GM21528 (cell line): ENCODE data around the gene HRK.
A peak's percentile ranks its signal among the peaks of the same experiment; 100 is the strongest.

Experiments used
- ATAC-seq: cut with Tn5 transposase; IDR thresholded peaks from one replicate; pipeline ENCODE4 v1.9.1; 2021; ENCODE audit warnings: mild to moderate bottlenecking, moderate library complexity; ENCODE audit not compliant: unreplicated experiment, low FRiP score

The HRK gene

DNA sequence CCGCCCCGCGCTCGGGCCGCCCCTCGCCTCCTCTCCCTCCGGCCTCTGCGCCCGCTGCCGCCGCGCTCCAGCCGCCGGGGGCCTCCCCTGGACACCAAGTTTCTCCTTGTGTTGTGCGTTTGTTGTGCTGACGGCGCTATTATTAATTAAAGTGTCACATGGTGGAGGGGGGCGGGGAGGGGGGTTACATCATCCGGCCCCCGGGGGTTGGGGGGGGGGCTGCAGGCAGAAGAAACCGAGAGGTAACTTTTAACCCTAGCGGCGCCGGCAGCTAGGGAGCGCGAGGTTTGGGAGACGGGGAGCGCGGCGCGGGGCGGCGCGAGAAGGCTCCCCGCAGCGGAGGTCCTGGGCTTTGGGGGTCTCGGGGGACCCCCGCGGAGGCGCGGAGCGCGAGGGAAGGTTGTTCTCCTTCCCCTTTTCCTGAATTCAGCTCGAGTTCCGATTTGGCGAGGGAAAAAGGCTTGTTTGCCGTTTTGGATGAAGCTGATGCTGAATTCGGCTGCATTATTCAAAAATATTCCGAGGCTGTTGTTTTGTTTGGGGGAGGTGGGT, at the start of gene HRK:
TSS of gene HRK (minus strand) at position 117 of the 552 bp plus-strand sequence. CDS start 134 bp downstream, outside the sequence.
- ATAC-seq: no peak

DNA sequence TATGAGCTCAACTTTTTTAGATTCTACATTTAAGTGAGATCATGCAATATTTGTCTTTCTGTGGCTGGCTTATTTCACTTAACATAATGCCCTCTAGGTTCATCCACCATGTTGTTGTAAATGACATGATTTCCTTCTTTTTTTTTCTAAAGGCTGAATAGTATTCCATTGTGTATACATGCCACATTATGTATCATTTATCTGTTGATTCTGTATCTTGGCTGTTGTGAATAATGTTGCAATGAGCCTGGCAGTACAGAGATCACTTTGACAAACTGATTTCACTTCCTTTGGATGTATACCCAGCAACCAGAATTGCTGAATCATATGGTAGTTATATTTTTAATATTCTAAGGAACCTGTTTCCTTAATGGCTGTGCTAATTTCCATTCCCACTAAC, 48.6 kb upstream of the HRK start:
- no peak for ATAC-seq

DNA sequence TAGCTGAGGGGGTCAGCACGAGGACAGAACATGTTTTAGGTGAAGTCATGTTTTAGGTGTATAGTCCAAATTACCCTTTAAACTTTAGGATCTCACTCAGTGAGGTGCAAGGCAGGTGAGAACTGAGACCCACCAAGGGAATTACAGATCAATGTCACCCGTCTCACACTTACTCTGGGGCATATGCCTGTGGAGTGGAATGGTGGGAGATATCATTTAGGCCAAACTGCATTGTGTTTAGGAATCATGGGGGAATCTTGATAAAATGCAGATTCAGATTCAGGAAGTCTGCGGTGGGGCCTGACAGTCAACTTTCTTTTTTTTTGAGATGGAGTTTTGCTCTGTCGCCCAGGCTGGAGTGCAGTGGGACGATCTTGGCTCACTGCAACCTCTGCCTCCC, 47.3 kb upstream of the HRK start:
- no peak for ATAC-seq

DNA sequence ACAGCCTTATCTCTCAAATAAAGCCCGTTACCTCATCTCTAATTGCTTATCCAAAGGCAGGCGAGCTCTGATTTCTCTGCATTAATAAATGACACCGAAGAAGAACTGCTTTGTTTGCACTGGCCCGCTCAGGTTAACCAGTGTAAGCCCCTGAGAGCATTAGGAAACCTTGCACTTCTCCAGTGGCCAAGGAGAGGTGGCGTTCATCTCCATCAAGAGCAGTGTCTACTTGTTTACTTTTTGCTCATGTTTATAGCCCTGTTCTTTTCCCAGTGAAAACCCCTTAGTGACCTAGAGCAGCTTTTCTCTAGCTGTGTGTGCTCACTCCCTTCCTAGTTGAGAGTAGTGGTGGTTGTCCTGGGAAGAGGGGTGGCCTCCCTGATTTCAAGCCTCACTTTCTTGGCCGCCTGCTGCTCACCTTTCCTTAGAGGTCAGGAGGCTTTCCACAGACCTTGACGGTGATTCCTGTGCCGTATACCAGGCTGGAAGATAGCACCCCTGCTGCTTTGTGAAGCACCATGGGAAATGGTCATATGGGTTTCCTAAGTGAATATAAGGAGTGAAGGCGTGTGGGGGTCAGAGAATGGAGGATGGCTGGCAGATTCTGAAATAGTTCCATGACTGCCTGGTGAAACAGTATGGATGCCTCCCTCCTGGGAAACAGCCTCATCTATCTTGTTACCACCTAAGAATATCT, 46.2 kb upstream of the HRK start:
- no peak for ATAC-seq

DNA sequence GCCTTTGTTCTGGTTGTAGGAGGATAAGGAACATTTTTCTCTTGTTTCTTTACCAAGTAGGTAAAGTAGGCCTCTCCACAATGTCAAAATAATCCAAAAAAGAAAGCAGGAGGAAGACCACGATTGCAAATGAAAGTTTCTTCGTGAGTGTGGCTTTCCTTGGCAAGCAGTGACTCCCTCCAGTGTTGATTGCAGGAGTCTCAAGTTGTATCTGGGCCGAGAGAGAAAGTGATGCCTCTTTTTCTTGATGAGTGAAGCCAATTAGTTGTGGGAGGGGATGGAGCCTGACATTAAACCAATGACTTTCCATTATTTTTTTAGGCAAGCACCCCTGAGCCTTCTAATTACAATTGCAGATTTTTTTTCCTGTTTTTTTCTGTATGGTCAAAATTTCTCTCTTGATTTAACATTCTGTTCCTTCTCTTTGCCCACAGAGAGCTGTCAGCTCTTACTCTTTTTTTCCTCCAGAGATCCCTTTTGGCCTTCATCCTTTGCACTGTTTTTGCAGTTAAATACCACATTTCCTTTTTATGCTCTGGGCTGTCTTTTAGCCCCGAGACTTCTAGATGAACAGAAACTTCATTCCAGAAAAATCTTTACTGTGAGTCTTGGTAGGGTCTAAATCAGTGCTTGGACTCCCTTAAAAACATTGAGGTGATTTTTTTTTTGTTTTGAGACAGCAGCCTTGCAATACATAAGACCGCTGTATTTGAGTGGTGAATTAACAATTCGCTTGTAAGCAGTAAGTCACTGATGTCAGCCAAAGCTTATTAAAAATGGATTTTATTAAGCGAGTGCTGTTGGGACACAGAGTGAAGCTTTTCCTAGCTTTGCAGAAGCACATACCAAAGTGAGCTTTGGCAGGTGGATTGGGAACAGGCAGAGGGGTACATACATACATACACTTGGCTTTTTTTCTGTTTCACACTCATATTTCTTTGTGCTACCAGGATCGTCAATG, 45.3 kb upstream of the HRK start:
- no peak for ATAC-seq

- peak; percentile 82 for ATAC-seq
Measured at GRCh38 chr12:116924558-116925453, 43.6 kb upstream of the HRK start.

DNA sequence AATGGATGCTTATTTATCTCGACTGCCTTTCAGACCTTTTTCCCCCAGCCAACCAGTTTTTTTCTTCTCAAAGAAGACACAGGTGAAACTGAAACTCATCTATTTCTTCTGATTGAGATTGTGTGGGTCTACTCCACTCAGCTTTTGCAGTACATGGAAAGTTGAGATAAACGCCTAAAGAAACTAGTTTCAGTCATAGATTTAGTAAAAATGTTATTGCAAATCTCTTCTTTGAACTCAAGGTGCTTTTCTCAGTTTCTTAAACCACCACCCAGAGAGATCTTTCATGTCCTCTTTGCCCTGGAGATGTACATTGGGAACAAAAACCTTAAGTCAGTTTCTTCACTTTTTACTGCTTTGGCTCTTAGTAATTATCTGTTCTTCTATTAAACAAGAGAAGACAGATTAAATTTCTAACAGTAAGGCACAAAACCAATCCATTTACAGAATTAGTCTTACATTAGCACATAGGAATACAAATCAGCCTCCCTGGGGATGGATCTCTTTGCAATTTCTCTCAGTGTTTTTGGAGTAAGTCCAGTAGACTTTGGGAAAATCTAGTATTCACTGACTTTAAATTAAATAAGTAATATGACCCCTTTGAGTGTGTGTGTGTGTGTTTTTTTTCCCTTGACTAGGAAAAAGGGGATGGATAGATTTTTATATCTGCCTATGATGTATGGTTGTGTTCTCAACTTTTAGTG, 41.1 kb upstream of the HRK start:
- peak; percentile 52 for ATAC-seq

- ATAC-seq: no peak
Measured at GRCh38 chr12:116920939-116921338, 39.7 kb upstream of the HRK start.

DNA sequence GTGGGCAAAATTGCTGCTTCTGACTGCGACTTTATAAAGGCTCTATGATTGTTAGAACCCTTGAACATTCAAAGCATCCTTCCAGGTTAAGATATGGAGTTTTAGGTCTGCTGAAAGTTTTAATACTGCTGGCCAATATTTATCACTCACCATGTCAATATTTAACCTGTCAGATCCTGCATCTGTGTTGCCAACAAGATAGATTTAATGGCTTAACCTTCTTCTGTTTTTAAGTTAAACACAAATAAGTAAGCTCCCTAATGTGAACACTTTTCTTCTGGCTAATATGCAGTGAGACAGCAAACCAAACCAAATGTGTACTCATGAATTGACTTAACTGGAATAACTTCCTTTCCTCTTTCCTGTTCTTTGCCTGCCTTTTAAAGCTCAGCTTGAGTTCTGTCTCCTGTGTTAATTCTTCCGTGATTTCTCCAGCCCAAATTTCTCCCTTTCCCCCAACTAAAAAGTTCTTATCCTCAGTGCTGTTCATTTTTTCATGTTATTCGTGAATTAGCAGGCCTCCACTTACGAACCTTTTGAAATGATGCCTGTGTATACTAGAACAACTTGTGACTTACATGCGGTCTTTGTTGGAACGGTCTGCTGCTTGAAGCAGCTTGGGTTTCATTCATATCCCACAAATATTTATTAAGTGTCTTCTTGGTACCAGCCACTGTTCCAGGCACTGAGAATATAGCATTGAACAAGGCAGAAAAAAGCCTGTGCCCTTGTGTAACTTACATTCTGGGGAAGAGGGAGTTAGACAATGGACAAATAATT, 38.7 kb upstream of the HRK start:
- no peak for ATAC-seq

GRCh38 chr12:116919247-116919661, 38.0 kb upstream of the HRK start:
- no peak for ATAC-seq

DNA sequence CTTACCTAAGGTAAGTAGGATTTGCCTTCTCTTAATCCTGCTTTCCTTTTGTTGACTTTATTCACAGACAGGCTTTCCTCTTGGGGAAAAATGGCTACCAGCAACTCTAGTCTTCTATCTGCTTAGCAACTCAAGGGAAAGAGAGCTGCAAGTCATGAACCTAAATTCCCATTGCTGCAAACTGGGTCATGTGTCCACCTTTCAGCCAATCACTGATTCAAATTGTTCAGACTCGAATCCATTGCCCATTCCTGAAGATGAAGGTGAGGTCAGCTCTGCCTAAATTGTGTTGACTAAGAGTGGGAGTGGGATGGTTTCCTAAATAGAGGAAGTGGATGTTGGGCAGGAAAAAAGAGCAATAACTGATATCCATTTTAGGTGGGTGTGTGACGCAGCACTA, 37.2 kb upstream of the HRK start:
- no peak for ATAC-seq

GRCh38 chr12:116916714-116917114, 35.5 kb upstream of the HRK start:
- ATAC-seq: peak; percentile 82

DNA sequence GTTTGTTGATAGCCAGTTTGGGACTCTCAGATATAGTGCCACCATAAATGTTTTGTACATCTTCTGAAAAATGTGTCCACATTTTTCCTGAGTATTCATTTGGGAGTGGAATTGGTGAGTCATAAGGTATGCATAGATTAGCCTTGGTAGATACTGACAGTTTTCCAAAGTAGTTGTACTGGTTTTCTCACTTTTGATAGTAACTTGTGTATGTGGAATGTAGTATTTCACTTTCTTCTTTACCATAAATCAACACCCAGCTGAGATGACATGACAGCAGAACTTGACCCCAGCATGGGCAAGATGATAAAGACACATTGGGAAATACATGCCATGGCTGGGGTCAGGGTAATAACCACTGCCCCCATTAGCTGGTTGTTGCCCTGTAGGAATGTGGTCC, 34.9 kb upstream of the HRK start:
- ATAC-seq: no peak

DNA sequence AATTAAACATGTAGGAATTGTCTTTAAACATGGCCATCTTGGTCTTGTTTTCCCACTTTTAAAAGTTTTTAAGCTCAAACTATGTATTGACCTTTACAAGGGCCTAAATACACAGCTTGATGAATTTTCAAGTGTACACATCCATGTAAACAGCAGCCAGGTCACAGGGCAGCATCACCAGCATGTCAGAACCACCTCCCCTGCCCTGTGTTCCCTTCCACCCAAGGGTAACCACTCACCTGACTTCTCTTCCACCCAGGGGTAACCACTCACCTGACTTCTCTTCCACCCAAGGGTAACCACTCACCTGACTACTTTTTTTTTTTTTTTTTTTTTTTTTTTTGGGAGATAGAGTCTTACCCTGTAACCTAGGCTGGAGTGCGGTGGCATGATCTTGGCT, 34.1 kb upstream of the HRK start:
- ATAC-seq: no peak

- ATAC-seq: peak; percentile 97
Measured at GRCh38 chr12:116910645-116911451, 29.6 kb upstream of the HRK start, which contains the start of gene FBXW8. FBXW8 (plus strand) TSS chr12:116910950; CDS start chr12:116911038, 88 bp downstream.

DNA sequence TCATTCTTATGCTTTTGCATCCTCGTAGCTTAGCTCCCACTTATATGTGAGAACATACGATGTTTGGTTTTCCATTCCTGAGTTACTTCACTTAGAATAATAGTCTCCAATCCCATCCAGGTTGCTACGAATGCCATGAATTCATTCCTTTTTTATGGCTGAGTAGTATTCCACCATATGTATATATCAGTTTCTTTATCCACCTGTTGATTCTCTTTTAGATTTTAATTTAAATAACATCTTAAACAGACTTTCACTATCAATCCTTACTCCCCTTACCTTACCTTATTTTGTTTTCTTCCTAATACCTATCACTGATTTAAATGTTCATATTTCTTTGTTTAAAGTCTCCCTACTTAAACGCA, 29.0 kb upstream of the HRK start:
- ATAC-seq: no peak

- no peak for ATAC-seq
Measured at GRCh38 chr12:116906285-116906684, 25.0 kb upstream of the HRK start.

DNA sequence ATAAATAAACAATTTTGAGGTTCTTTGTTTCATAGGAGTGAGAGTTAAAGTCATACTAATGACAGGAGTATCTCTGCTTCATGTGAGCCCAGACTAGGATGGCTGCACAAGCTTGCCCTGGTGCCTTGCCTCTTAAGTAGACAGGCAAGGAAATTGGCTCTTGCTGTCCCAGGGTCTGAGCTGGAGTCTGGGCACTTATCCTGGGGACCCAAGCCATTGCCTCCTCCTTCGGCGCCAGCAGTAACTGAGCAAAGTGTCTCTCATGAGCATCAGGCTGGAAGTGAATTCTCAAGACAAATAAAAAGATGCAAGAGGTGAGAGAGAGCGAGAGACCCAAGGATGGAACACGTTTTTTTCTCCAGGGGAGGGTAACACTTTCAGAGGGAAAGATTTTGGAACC, 22.6 kb upstream of the HRK start:
- ATAC-seq: no peak
